Activated CD4-positive, alpha-beta T cell treated with anti-CD3 and anti-CD28 coated beads for 24 hours (primary cell): Measurements from ENCODE around the gene BMP6.

Source experiments
- DNase-seq, 2 donors: peaks; one replicate each; pipeline ENCODE4 v3.0.0-alpha.2; 2020; ENCODE audit warnings: low read depth in 2 of 2

The BMP6 gene

GRCh38 chr6:7719364-7719850 lies 6.5 kb upstream of the BMP6 start:
- DNase-seq = no peak

DNA sequence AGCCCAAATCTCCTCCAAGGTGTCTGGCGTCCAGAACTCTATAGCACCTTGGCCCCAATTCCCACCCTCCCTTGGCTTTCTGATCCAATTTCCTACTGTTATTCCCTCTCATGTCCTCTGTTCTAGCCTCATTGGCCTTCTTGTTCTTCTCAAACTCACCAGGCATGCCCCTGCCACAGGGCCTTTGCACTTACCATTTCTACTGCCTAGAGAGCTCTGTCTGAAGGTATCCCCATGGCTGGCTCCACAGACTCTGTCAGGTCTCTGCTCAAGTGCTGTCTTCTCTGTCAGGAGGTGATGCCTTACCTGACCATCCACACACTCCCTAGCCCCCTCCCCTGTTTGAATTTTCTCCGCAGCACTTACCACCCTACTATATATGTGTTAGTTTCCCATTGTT lies 5.6 kb upstream of the BMP6 start:
- DNase-seq = no peak

DNA sequence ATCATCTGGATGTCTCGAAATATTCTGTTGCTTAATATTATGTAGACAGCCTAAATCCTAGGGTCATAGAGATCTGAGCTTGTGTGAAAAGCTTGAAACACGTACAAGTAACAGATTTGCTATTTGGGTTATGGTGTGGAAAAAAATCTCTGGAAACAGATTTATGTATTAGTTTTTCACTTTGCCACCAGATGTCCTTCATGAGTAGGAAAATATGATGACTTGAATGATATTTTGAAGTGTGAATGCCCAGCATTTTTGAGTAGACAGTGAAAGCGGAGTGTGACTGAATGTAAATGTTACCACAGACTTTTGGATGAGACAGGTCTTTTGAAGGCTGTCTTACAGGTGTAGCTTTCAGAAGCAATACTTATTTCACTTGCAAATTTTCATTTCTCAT lies 4.2 kb upstream of the BMP6 start:
- no peak for DNase-seq

DNA sequence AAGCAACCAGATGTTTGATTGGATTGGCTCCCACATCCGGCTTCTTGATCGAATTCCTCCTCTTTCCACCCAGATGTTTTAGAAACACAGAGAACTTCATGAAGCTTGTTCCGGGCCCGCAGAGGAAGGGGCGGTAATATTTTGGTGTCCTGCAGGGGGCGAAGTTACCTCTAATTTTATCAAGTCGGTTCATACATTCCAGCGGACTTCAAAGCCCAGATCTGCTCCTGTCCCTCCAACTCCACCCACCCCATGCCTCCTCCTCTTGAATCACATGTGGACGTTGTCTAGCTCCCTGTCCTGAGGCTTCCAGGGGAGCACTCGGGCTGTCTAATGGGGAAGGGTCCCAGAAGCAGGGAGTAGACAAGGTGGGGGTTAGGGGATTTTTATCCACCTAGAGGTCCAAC lies 2.9 kb upstream of the BMP6 start:
- DNase-seq = peak; percentile 52 to 66

GRCh38 chr6:7723554-7723953 lies 2.3 kb upstream of the BMP6 start:
- DNase-seq = no peak

- DNase-seq = no peak
Measured at GRCh38 chr6:7725412-7725811, 487 bp upstream of the BMP6 start.

DNA sequence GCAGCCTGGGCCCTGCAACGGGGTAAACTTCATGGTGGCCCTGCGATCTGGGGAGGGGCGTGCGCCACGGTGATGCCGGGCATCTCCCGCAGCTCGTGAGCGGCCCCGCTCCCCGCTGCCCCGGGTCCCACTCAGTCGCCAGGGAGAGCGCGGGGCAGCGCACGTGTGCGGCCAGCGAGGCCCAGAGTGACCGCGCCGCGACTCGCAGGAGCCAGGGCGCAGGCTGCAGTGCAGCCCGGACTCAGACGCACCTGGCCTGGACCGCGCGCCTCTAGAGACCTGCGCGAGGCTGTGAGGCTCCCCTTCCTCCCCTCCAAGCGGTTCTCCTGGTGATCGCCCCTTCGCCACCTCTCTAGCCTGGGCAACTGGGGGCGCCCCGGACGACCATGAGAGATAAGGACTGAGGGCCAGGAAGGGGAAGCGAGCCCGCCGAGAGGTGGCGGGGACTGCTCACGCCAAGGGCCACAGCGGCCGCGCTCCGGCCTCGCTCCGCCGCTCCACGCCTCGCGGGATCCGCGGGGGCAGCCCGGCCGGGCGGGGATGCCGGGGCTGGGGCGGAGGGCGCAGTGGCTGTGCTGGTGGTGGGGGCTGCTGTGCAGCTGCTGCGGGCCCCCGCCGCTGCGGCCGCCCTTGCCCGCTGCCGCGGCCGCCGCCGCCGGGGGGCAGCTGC lies 652 bp downstream of the BMP6 start:
- no peak for DNase-seq

- no peak for DNase-seq
Measured at GRCh38 chr6:7727086-7727945, 1.4 kb downstream of the BMP6 start.

DNA sequence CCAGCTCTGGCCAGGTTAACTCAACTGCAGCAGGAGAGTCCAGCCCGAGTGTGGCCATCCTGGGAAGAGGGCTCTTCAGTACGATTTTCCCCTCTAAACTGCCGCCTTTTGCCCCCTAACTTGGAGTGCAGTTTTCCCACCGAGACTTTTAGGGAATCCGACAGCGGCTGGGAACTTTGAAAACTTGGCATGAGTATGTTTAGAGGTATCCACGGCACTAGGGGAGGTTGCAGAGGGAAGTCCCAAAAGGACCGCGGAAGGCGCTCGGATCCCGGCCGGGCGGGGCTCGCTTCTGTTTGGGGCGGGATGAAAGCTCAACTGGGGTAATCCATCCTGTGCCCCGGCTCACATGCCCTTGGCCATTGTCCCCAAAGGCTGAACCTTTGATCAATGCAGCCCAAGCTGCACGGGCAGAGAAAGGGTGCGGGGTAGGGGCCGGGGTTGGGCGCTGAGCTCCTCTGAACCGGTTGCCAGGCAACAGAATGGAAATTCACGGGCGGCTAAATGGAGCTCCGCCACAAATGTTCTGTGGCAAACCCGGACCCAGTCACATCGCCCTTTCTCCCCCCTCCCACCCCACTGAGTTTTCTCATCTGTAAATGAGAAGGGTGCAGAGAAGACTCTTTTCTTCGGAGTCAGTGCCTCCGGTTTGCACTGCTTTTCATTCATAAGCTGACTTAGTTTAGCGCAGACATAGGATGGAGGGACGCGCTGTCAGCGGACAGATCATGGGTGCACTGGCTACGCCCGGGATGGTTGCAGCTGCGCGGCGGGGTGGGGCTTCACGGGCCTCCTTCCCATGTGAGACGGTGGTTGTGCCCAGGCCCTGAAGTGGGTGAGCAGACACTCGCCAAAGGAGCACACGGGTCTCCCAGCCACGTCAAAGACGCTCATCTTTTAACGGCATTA lies 2.3 kb downstream of the BMP6 start:
- DNase-seq = no peak

DNA sequence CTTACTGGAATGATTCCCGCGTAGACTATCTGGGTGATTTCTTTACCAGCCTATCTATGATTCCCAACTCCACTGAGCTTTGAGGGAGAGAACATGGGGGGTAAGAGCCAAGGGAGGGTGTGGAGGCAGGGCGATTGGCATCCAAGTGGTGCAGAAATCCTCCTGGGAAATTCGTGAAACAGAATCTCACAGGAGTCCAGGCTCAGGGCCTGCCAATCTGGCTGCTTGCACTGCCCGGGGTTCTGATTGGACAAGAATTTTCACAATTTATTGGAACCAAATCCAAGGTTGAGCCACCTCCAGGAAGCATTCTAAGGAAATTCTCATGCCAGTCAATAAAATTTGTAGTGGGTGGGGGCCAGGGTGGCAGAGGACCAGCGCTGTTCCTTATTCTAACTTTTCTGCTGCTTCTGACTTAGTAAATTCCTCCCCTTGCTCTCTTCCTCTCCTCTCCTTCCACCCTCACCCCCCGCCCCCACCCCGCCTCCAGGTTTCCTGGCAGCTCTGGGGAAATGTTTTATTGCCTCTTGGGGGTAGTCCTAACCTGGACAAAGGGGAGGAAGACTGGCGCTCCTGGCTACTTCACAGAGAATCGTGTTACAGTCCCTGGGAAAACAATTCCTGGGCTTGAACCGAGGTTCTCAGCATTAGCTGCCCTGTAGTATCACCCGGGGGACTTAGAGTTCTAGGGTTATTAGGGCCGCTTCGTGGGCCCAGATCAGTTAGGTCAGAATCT lies 3.1 kb downstream of the BMP6 start:
- no peak for DNase-seq

DNA sequence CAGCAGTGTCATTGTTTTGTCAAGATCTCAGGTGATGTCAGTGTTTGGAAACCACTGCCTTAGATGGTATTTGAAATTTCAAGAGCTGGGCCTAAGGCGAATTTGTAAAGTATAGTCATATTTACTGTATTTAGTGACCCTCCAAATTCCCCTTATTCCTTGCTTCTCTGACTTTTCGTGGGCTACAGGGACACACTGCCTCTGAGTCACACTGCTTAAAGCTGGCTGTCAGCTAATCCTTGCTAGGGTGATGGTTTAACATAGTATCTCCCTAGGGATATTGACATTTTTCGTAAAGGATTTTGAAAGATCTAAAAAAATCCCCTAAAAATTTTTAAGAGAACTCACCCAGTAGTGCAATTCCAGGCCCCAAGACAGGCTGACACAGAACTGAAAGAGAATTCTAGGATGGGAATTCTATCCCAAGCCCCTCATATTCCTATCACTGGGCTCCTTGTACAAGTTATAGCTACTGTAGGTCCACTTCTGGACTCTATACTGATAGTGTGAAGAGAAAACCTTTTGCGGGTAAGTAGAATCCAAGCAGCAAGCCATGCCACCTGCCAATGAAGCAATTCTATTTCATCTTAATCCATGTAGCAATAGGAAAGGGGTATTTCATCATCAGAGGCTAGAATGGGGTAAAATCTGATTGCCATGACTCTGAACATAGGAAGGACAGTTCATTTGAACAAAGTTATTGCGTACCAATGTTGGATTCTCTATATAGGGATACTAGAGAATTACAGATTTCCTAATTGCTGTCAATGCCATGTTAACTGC lies 4.3 kb downstream of the BMP6 start:
- no peak for DNase-seq

DNA sequence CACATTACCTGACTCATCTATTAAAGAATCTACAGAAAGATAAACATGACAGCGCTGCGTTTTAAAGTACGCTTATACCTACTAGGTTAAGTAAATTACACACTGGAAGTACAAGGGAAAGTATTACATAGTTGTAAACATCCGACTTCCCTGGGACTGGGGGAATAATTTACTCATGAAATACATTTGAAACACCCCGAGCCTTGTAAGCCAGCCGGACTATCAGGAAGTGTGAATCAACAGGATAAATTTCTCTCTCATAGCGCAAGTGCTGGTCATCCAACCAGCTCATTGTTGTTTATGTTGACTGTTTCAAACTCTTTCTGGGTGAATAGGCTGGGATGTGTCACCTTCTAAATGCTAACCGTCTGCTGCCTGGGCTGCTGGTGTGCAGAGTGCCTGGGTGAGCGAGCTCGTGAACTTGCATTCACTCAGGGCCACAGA lies 4.9 kb downstream of the BMP6 start:
- DNase-seq = no peak

DNA sequence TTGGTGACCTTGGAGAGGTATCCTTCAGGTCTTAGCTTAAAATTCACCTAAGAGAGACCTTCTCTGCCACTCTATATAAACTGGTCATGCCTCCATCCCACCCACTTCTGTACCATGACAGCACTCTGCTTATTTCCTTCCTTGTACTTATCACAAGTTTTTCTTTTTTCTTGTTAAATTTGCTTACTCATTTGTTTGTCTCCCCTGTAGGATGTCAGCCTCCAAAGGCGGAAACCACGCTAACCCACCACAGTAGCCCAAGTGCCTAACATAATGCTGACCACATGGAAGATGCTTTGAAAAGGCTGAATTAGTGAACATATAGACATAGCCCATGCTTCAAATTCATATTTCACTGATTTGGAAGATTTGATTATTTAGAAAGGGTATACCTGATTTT lies 5.4 kb downstream of the BMP6 start:
- DNase-seq = no peak

- no peak for DNase-seq
Measured at GRCh38 chr6:7732228-7732627, 6.3 kb downstream of the BMP6 start.

DNA sequence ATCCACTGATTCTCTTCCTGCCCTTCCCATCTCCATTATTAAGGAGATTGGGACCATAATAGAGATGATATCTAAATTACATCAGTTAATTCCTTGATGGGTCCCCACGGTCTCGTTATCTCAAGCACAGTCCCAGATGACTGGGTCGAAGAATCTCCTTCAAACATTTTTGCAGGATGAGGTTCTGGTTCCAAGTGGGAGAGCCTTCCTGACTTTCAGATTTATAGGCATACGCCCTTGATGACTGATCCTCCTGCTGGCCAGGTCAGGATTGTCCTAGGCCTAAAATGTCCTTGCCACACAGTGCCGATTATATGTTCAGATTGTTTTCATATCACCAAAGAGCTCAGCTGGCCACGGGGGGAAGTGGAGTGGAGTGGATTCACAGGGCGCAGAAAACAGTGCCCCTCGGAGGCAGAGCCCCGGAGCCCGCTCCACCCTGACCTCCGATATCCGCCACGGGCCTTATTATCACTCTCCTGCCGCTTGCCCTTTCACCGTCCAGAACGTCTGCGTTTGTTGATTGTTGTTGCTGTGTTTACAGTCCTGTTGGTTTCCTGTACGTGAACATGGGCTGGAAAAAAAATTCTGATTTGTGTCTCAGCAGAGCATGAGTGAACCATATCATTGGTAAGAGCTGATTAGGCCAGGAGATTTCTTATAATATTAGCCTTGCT lies 8.9 kb downstream of the BMP6 start:
- no peak for DNase-seq

DNA sequence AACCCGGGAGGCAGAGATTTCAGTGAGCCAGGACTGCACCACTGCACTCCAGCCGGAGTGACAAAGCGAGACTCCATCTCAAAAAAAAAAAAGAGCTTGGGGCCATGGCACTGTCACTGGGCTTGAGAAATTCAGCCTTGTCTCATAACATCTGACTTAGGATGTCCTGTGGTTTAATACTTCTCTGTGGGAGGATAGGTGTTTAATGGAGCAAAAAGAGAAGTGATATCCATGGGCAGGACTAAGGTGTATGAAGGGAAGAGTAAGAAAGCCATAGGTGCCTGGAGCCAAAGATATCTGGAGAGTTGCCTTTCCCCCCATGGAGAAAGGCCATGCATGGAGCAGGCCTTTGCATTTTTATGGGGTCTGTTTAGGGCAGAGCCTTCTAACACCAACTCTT lies 11.2 kb downstream of the BMP6 start:
- no peak for DNase-seq

DNA sequence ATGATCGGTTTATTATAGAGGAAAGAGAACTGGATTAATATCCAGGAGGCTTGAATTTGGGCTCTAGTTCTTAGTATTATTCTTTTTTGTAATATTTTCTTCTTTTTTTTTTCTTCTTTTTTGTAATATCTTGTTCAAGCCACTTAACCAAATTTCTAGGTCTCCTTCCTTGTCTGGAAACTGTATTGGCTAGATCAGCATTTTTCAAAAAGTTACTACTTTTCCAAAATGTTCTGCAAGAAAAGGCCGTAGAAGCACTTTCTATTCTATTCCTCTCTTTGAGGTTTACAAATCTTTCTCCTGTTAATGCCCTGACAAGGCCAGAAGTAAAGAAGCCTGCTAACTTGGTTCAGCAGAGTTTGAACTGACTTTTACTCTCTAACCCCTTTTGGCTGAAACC lies 12.0 kb downstream of the BMP6 start:
- no peak for DNase-seq

DNA sequence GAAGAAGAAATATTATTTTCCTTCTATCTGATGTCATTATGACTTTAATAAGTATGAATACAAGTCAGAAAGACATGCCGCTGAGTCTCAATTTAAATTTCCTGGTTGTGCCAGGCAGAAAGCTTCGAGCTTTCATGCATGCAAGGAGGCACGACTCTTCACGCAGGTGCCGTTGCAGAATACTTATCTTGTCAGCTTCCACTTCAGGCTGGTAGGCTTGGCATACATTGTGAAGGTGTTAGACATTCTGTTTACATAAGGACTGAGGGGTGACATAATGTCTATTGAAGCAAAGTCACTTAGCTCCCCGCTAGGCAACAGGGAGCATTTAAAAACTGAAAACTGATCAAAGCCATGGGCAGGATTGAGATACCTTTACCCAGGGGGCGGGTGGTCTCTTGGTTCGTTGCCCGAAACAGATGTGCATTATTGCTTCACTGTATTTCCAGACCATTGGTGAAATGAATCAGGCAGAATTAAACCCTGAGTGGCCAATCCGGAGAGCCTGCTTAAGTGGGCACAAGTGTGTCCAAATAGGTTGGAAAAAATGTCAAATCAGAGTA lies 16.4 kb downstream of the BMP6 start:
- DNase-seq = no peak

DNA sequence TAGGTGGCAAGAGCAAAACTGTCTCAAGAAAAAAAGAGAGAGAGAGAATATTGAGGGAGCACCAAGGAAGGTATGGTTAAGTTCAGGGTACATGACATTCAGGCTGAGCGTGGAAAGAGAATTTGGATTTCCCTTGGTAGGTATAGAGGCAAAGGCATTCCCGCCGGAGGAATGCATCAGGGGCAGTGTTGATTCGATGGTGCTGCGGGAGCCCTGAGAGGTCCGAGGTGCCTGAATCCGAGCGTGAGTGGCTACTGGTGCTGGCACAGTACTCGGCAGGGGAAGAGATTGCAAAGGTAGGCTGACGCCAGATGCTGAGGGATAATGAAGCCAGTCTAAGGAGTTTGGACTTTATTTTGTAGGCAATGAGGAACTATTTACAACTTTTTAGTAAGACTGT lies 20.0 kb downstream of the BMP6 start:
- no peak for DNase-seq

GRCh38 chr6:7747016-7747415 lies 21.1 kb downstream of the BMP6 start:
- DNase-seq = no peak
